ENCODE data around the gene SLC29A1. TPM values are rescaled to one million over a fixed set of nuclear protein-coding genes. Genes with fewer than 3 reads are reported as not detected.

Gene SLC29A1
- total and polyA plus RNA-seq, 2 of the 8 experiments (the other 6 are each of a cell fraction or from before 2014, with no cell fraction given) = 187 to 558 TPM

DNA sequence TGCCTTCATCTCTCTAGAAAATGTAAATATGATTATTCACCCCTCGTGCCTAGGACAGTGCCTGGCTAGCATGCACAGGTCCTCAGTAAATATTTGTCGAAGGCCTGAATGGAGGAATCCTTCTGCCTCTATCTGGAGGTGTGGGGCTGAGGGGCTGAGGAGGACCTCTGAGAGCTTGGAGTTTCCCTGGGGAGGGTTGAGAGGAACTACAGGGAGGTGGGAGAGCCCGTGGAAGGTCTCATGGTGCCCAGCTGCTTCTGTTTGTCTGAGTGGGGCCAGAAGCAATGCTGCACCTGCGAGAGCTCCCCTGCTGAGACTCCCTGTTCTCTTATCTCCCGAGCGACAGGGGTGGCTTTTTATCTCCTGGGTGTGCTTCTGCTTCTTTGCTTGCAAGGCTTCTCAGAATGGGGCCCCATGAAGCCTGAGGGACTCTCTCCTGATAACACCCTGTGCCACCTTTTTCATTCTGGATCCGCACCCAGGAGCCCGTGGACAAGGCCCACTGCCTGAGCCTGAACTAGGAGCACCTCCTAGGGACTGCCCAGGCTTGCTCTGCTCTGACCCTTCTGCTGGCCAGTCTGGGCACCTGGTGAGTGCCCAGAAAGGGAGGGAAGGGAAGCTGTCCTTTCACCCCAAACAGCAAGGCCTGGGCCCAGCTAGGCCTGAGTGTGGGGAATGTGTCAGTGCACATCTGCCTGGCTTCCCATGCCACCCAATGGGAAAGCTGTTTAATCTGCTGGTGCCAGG, 2.4 kb downstream of the SLC29A1 start:
- H3K36me3 ChIP-seq (ENCODE audit: control insufficient read depth in 2 of 4, insufficient read depth in 4 of 4, low read length in 3 of 4) = peaks cover 10 to 27% (median 20%) of the 10 kb centered on the region in 4 experiments; a peak in 7 of 8 replicates
- no peak overlapping the region; the same call in 1 of the 2 replicates for H3K27ac ChIP-seq (ENCODE audit: low read depth, low read length)
- H4K91ac ChIP-seq (replicated peaks; ENCODE audit: insufficient read length, low read length) = no peak overlapping the region
- H3K23ac ChIP-seq (ENCODE audit: insufficient read length) = no peak overlapping the region
- no peak overlapping the region for H2BK120ac ChIP-seq (replicated peaks; ENCODE audit: low read depth, low read length)
- H4K20me1 ChIP-seq (replicated peaks in 1 of 2; ENCODE audit: control insufficient read depth in 1 of 2, insufficient read depth in 2 of 2, low read length in 2 of 2) = peaks cover 30 to 43% of the 10 kb centered on the region in 2 experiments
- no peak overlapping the region for H3K14ac ChIP-seq (ENCODE audit: insufficient read length)
- no peak overlapping the region for H2BK20ac ChIP-seq (ENCODE audit: low read length)
- no peak overlapping the region for H4K5ac ChIP-seq (ENCODE audit: insufficient read length, low read depth, low read length)
- peaks cover 16% of the 10 kb centered on the region for H3K23me2 ChIP-seq (ENCODE audit: low read depth, low read length)
- POLR2A ChIA-PET (ENCODE audit: partially characterized antibody) = interaction anchor here (0.8 to 21.0 kb wide), 13 partner anchors 10 to 101 kb away, joined by 3 to 477 read pairs (median 13); partner anchors contain the start of genes HSP90AB1 and SLC35B2
- no peak overlapping the region for H2BK5ac ChIP-seq (ENCODE audit: low read depth, low read length)
- peak overlapping the region in 1 of 4 experiments; percentile 29; a peak in 1 of 8 replicates for H3K4me3 ChIP-seq (ENCODE audit: extremely low read depth in 1 of 4, insufficient read depth in 2 of 4, low read depth in 3 of 4, low read length in 4 of 4)
- FAIRE-seq (no peak), DNase-seq (ENCODE audit: low read depth in 1 of 2, low spot score in 2 of 2) (no peak)
- WGBS, 2 experiments (ENCODE audit: extremely low coverage in 1 of 2, insufficient coverage in 1 of 2, insufficient read length in 1 of 2, insufficient replicate concordance in 2 of 2, low coverage in 1 of 2, low lambda C conversion rate in 2 of 2, missing lambda C conversion rate in 1 of 2) = 83% methylated on average over 8 of the region's 8 CpGs; no CpG with 5 or more reads in 1 of the 2 experiments
- H4K8ac ChIP-seq (ENCODE audit: extremely low read depth, insufficient read depth, low read length) = peak overlapping the region; percentile 4; the same call in 1 of the 2 replicates
- no peak overlapping the region for H2BK12ac ChIP-seq (ENCODE audit: low read depth, low read length)
- no peaks in the 10 kb centered on the region for H3K27me3 ChIP-seq (replicated peaks in 1 of 4; ENCODE audit: control insufficient read depth in 3 of 4, extremely low read depth in 1 of 4, insufficient read depth in 3 of 4, low read length in 3 of 4)
- no peak overlapping the region for H2AK5ac ChIP-seq (ENCODE audit: low read depth, low read length)
- peaks cover 15 to 45% (median 34%) of the 10 kb centered on the region in 4 experiments for H3K4me1 ChIP-seq (replicated peaks in 1 of 4; ENCODE audit: control insufficient read depth in 3 of 4, insufficient read depth in 4 of 4, low read length in 3 of 4)
- peak overlapping the region; percentile 94 to 95 for H3K4me2 ChIP-seq (ENCODE audit: insufficient read depth in 1 of 2, low read depth in 2 of 2, low read length in 2 of 2)
- peaks cover 10 to 48% of the 10 kb centered on the region in 2 experiments; a peak in 3 of 4 replicates for H3K79me2 ChIP-seq (ENCODE audit: control insufficient read depth in 1 of 2, insufficient read depth in 2 of 2, low read length in 2 of 2)
- H2BK15ac ChIP-seq (ENCODE audit: low read length) = no peak overlapping the region
- H3K79me1 ChIP-seq (ENCODE audit: low read depth, low read length) = peaks cover 25% of the 10 kb centered on the region
- no peak overlapping the region for H3K56ac ChIP-seq (replicated peaks; ENCODE audit: insufficient read length, low read depth, low read length)
- H3K18ac ChIP-seq (ENCODE audit: extremely low read depth, low read length) = peak overlapping the region; percentile 78; the same call in 1 of the 2 replicates
- no peaks in the 10 kb centered on the region for H3K9me3 ChIP-seq (ENCODE audit: insufficient read depth in 2 of 2, low read depth in 1 of 2, low read length in 1 of 2)
- CTCF ChIA-PET (ENCODE audit: partially characterized antibody) = interaction anchor here (1.0 to 19.4 kb wide), 9 partner anchors 10 to 129 kb away, joined by 4 to 287 read pairs (median 14); partner anchors contain the start of genes HSP90AB1 and SLC35B2
- peak overlapping the region; percentile 49 for H3K4ac ChIP-seq (replicated peaks; ENCODE audit: insufficient read length, low read depth, low read length)
- H3K9ac ChIP-seq (replicated peaks in 1 of 4; ENCODE audit: extremely low read depth in 1 of 4, low read depth in 3 of 4, low read length in 3 of 4) = no peak overlapping the region
- no peak overlapping the region for H2AFZ ChIP-seq (ENCODE audit: low read length)
- TF ChIP-seq, protein P1, sequence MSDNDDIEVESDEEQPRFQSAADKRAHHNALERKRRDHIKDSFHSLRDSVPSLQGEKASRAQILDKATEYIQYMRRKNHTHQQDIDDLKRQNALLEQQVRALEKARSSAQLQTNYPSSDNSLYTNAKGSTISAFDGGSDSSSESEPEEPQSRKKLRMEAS (IDR thresholded peaks at IDR 0.05) = no peak
- TF ChIP-seq KDM1A (IDR thresholded peaks at IDR 0.05; ENCODE audit: borderline replicate concordance, low read length) = no peak
- TF ChIP-seq CHD2 (IDR thresholded peaks at IDR 0.05; ENCODE audit: low read length) = no peak
- TF ChIP-seq JUN (IDR thresholded peaks at IDR 0.05; ENCODE audit: low read depth, low read length) = no peak
- TF ChIP-seq POLR2A (IDR thresholded peaks at IDR 0.05; ENCODE audit: control extremely low read depth in 1 of 2, low read depth in 2 of 2, low read length in 2 of 2) = no peak
- no peak for TF ChIP-seq RNF2 (IDR thresholded peaks at IDR 0.05; ENCODE audit: borderline replicate concordance, low read depth, low read length, missing control alignments, poor library complexity, severe bottlenecking)
- TF ChIP-seq, protein P2, sequence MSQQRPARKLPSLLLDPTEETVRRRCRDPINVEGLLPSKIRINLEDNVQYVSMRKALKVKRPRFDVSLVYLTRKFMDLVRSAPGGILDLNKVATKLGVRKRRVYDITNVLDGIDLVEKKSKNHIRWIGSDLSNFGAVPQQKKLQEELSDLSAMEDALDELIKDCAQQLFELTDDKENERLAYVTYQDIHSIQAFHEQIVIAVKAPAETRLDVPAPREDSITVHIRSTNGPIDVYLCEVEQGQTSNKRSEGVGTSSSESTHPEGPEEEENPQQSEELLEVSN (IDR thresholded peaks at IDR 0.05) = no peak
- TF ChIP-seq, protein P3, sequence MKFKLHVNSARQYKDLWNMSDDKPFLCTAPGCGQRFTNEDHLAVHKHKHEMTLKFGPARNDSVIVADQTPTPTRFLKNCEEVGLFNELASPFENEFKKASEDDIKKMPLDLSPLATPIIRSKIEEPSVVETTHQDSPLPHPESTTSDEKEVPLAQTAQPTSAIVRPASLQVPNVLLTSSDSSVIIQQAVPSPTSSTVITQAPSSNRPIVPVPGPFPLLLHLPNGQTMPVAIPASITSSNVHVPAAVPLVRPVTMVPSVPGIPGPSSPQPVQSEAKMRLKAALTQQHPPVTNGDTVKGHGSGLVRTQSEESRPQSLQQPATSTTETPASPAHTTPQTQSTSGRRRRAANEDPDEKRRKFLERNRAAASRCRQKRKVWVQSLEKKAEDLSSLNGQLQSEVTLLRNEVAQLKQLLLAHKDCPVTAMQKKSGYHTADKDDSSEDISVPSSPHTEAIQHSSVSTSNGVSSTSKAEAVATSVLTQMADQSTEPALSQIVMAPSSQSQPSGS (IDR thresholded peaks at IDR 0.05; ENCODE audit: low read length) = no peak
- no peak for TF ChIP-seq POLR2AphosphoS5 (IDR thresholded peaks at IDR 0.05; ENCODE audit: low read depth, low read length)
